ENCODE measurements around the gene AGR2.
A peak's percentile ranks its signal among the peaks of the same experiment; 100 is the strongest.

Gene AGR2

GRCh38 chr7:16754856-16755317 is 49.9 kb downstream of the AGR2 start:
- Histone ChIP-seq H3K27me3 (ENCODE audit: control insufficient read depth in 1 of 2, insufficient read depth in 1 of 2, low read length in 2 of 2) (peaks cover 0 to 4% of the 10 kb centered on the region in 2 experiments), H3K23ac (ENCODE audit: low read length in 2 of 2) (no peak overlapping the region), H2AFZ (ENCODE audit: low read depth, low read length) (no peak overlapping the region), H3K4me3 (ENCODE audit: insufficient read depth in 1 of 2, low read depth in 1 of 2, low read length in 2 of 2) (no peak overlapping the region), H2BK12ac (ENCODE audit: low read length in 2 of 2) (no peak overlapping the region), H3K4ac (ENCODE audit: low read depth in 1 of 2, low read length in 2 of 2) (peak overlapping the region in 1 of 2 experiments; percentile 14), H2BK5ac (ENCODE audit: low read depth, low read length, poor library complexity, severe bottlenecking) (no peak overlapping the region), H3K4me1 (ENCODE audit: control insufficient read depth, insufficient read depth, low read depth, low read length) (peaks cover 2% of the 10 kb centered on the region), H3K9ac (ENCODE audit: low read length) (no peak overlapping the region), H2BK120ac (ENCODE audit: low read depth, low read length) (no peak overlapping the region), H3K79me1 (replicated peaks; ENCODE audit: low read length, poor library complexity, severe bottlenecking) (peaks cover 5% of the 10 kb centered on the region), H3K18ac (ENCODE audit: low read depth in 1 of 2, low read length in 2 of 2) (no peak overlapping the region), H3K27ac (ENCODE audit: low read length, poor library complexity, severe bottlenecking) (peak overlapping the region; percentile 25), H4K8ac (ENCODE audit: low read length) (no peak overlapping the region), H2BK15ac (ENCODE audit: low read depth, poor library complexity, severe bottlenecking) (peak overlapping the region; percentile 16), H3K14ac (ENCODE audit: low read length in 2 of 2) (no peak overlapping the region), H3K36me3 (ENCODE audit: control insufficient read depth in 1 of 2, insufficient read depth in 2 of 2, low read depth in 1 of 2, low read length in 2 of 2) (no peaks in the 10 kb centered on the region), H4K91ac (ENCODE audit: low read length) (no peak overlapping the region), H2AK5ac (ENCODE audit: low read length, severe bottlenecking) (no peak overlapping the region), H3K9me3 (ENCODE audit: control insufficient read depth, low read length) (no peaks in the 10 kb centered on the region), H3K4me2 (ENCODE audit: low read length, poor library complexity, severe bottlenecking) (peak overlapping the region; percentile 98)
- DNase-seq, result peak; percentile 11
- 78% methylated on average over 5 of the region's 6 CpGs for WGBS

- H3K4me3 ChIP-seq (ENCODE audit: insufficient read depth in 1 of 2, low read depth in 1 of 2, low read length in 2 of 2), result peak overlapping the region; percentile 78 to 88
- H3K23ac ChIP-seq (ENCODE audit: low read length in 2 of 2), result peak overlapping the region in 1 of 2 experiments; percentile 68
- no peak overlapping the region for H4K91ac ChIP-seq (ENCODE audit: low read length)
- DNase-seq, result peak; percentile 56
- peak overlapping the region; percentile 98 for H3K4me2 ChIP-seq (ENCODE audit: low read length, poor library complexity, severe bottlenecking)
- no peak overlapping the region for H2BK120ac ChIP-seq (ENCODE audit: low read depth, low read length)
- H2AFZ ChIP-seq (ENCODE audit: low read depth, low read length), result peak overlapping the region; percentile 95
- peak overlapping the region in 1 of 2 experiments; percentile 84 for H3K18ac ChIP-seq (ENCODE audit: low read depth in 1 of 2, low read length in 2 of 2)
- peaks cover 2% of the 10 kb centered on the region for H3K4me1 ChIP-seq (ENCODE audit: control insufficient read depth, insufficient read depth, low read depth, low read length)
- H2BK12ac ChIP-seq (ENCODE audit: low read length in 2 of 2), result peak overlapping the region in 1 of 2 experiments; percentile 45
- no peak overlapping the region for H3K4ac ChIP-seq (ENCODE audit: low read depth in 1 of 2, low read length in 2 of 2)
- H3K79me1 ChIP-seq (replicated peaks; ENCODE audit: low read length, poor library complexity, severe bottlenecking), result peaks cover 3% of the 10 kb centered on the region
- H2AK5ac ChIP-seq (ENCODE audit: low read length, severe bottlenecking), result no peak overlapping the region
- no peak overlapping the region for H2BK5ac ChIP-seq (ENCODE audit: low read depth, low read length, poor library complexity, severe bottlenecking)
- 2% methylated on average over 54 of the region's 58 CpGs for WGBS
- peak overlapping the region; percentile 74 for H4K8ac ChIP-seq (ENCODE audit: low read length)
- H3K9ac ChIP-seq (ENCODE audit: low read length), result no peak overlapping the region
- no peaks in the 10 kb centered on the region for H3K9me3 ChIP-seq (ENCODE audit: control insufficient read depth, low read length)
- peak overlapping the region in 1 of 2 experiments; percentile 86 for H3K14ac ChIP-seq (ENCODE audit: low read length in 2 of 2)
- H3K27ac ChIP-seq (ENCODE audit: low read length, poor library complexity, severe bottlenecking), result no peak overlapping the region
- H2BK15ac ChIP-seq (ENCODE audit: low read depth, poor library complexity, severe bottlenecking), result peak overlapping the region; percentile 16
- H3K36me3 ChIP-seq (ENCODE audit: control insufficient read depth in 1 of 2, insufficient read depth in 2 of 2, low read depth in 1 of 2, low read length in 2 of 2), result no peaks in the 10 kb centered on the region
- H3K27me3 ChIP-seq (ENCODE audit: control insufficient read depth in 1 of 2, insufficient read depth in 1 of 2, low read length in 2 of 2), result peaks cover 0 to 4% of the 10 kb centered on the region in 2 experiments
These were observed 50.6 kb downstream of the AGR2 start for GRCh38 chr7:16753932-16754855.

- WGBS, result 4% methylated on average over 48 of the region's 48 CpGs
- peaks cover 0 to 4% of the 10 kb centered on the region in 2 experiments for H3K27me3 ChIP-seq (ENCODE audit: control insufficient read depth in 1 of 2, insufficient read depth in 1 of 2, low read length in 2 of 2)
- peak within 1 kb of the TSS in 1 of 2 experiments; percentile 86 for H3K14ac ChIP-seq (ENCODE audit: low read length in 2 of 2)
These were observed 51.5 kb downstream of the AGR2 start, which contains the start of gene TSPAN13 for GRCh38 chr7:16753102-16753931. Gene TSPAN13 (plus strand): TSS chr7:16753755. CDS start chr7:16753968, 213 bp downstream.

More at GRCh38 chr7:16753102-16753931, 51.5 kb downstream of the AGR2 start, which contains the start of gene TSPAN13:
- H3K4me3 ChIP-seq (ENCODE audit: insufficient read depth in 1 of 2, low read depth in 1 of 2, low read length in 2 of 2), result peak within 1 kb of the TSS; percentile 78 to 88
- H3K27ac ChIP-seq (ENCODE audit: low read length, poor library complexity, severe bottlenecking), result no peak within 1 kb of the TSS
- no peaks in the 10 kb centered on the region for H3K79me1 ChIP-seq (replicated peaks; ENCODE audit: low read length, poor library complexity, severe bottlenecking)
- H3K36me3 ChIP-seq (ENCODE audit: control insufficient read depth in 1 of 2, insufficient read depth in 2 of 2, low read depth in 1 of 2, low read length in 2 of 2), result no peaks in the 10 kb centered on the region
- no peak within 1 kb of the TSS for H3K4ac ChIP-seq (ENCODE audit: low read depth in 1 of 2, low read length in 2 of 2)
- no peak within 1 kb of the TSS for H2BK5ac ChIP-seq (ENCODE audit: low read depth, low read length, poor library complexity, severe bottlenecking)
- H3K4me1 ChIP-seq (ENCODE audit: control insufficient read depth, insufficient read depth, low read depth, low read length), result peaks cover 2% of the 10 kb centered on the region
- peak within 1 kb of the TSS; percentile 43 for H4K91ac ChIP-seq (ENCODE audit: low read length)
- peak within 1 kb of the TSS; percentile 66 for H3K9ac ChIP-seq (ENCODE audit: low read length)
- H2BK15ac ChIP-seq (ENCODE audit: low read depth, poor library complexity, severe bottlenecking), result peak within 1 kb of the TSS; percentile 93
- H2BK12ac ChIP-seq (ENCODE audit: low read length in 2 of 2), result peak within 1 kb of the TSS; percentile 45 to 60
- peak within 1 kb of the TSS; percentile 98 for H3K4me2 ChIP-seq (ENCODE audit: low read length, poor library complexity, severe bottlenecking)
- H3K23ac ChIP-seq (ENCODE audit: low read length in 2 of 2), result peak within 1 kb of the TSS in 1 of 2 experiments; percentile 68
- H3K9me3 ChIP-seq (ENCODE audit: control insufficient read depth, low read length), result no peaks in the 10 kb centered on the region
- no peak within 1 kb of the TSS for H2AK5ac ChIP-seq (ENCODE audit: low read length, severe bottlenecking)
- peak within 1 kb of the TSS; percentile 42 for H2BK120ac ChIP-seq (ENCODE audit: low read depth, low read length)
- H2AFZ ChIP-seq (ENCODE audit: low read depth, low read length), result peak within 1 kb of the TSS; percentile 95
- peak within 1 kb of the TSS; percentile 75 to 84 for H3K18ac ChIP-seq (ENCODE audit: low read depth in 1 of 2, low read length in 2 of 2)
- DNase-seq, result peak; percentile 77
- H4K8ac ChIP-seq (ENCODE audit: low read length), result peak within 1 kb of the TSS; percentile 74

Measured in mesenchymal stem cell (in vitro differentiated cells and primary cell).